A673 (cell line): ENCODE data around the gene GPLD1. TPM values are rescaled to one million over a fixed set of nuclear protein-coding genes. Genes with fewer than 3 reads are reported as not detected.

Source experiments
- BruUV-seq: library from RNA; stranded (reverse); fragments of 400-500 nt; replicated peaks from 2 replicates; lab custom pipeline; 2021; lab: Mats Ljungman, UMichigan
- CTCF ChIA-PET: fragments of 300-600 bp; sonication (Branson Sonifier 250); formaldehyde crosslinking; loops from one replicate; lab custom pipeline; 2022; ENCODE audit warnings: antibody characterized with exemption; lab: Charles Lee
- POLR2A ChIA-PET: fragments of 300-600 bp; sonication (Branson Sonifier 250); formaldehyde crosslinking; loops from one replicate; lab custom pipeline; 2022; ENCODE audit warnings: antibody characterized with exemption; ENCODE audit not compliant: low non-redundant PET; lab: Charles Lee
- DNase-seq: peaks from one replicate; pipeline ENCODE4 v3.0.0-alpha.2; 2015; ENCODE audit warnings: low spot score
- H3K27ac ChIP-seq: fragments of 200-600 bp; sonication (generic); 2 replicates; pipeline ENCODE4 v1.5.1; 2016; ENCODE audit warnings: mixed run types, low read depth, mild to moderate bottlenecking, mixed read lengths, antibody characterized with exemption, low read length; ENCODE audit not compliant: poor library complexity, severe bottlenecking
- H3K27me3 ChIP-seq: fragments of 200-600 bp; sonication (generic); replicated peaks from 2 replicates; pipeline ENCODE4 v1.6.1; 2017; ENCODE audit warnings: mixed run types, low read depth, mild to moderate bottlenecking, mixed read lengths, antibody characterized with exemption, low read length; ENCODE audit not compliant: insufficient read depth, poor library complexity
- H3K36me3 ChIP-seq: fragments of 200-600 bp; sonication (generic); 2 replicates; pipeline ENCODE4 v1.6.1; 2016; ENCODE audit warnings: mixed run types, mild to moderate bottlenecking, mixed read lengths, antibody characterized with exemption, low read length; ENCODE audit not compliant: insufficient read depth, poor library complexity, severe bottlenecking
- H3K4me1 ChIP-seq: fragments of 200-600 bp; sonication (generic); 2 replicates; pipeline ENCODE4 v1.6.1; 2017; ENCODE audit warnings: mixed run types, mild to moderate bottlenecking, mixed read lengths, antibody characterized with exemption, low read length; ENCODE audit not compliant: insufficient read depth, poor library complexity, severe bottlenecking
- H3K4me3 ChIP-seq: fragments of 200-600 bp; sonication (generic); 2 replicates; pipeline ENCODE4 v1.5.1; 2016; ENCODE audit warnings: low read depth, mixed run types, mild to moderate bottlenecking, mixed read lengths, low read length; ENCODE audit not compliant: poor library complexity, severe bottlenecking
- H3K9me3 ChIP-seq: fragments of 200-600 bp; sonication (generic); 2 replicates; pipeline ENCODE4 v1.6.1; 2016; ENCODE audit warnings: mixed run types, low read depth, mild to moderate bottlenecking, mixed read lengths, antibody characterized with exemption, low read length; ENCODE audit not compliant: poor library complexity, severe bottlenecking
- CTCF ChIP-seq: fragments of 300-800, 200-600 bp; sonication (generic); conservative IDR thresholded peaks from 2 replicates; pipeline ENCODE4 v1.5.1; 2017; ENCODE audit warnings: low read depth, mild to moderate bottlenecking, antibody characterized with exemption, low read length, moderate library complexity, mixed read lengths
- EZH2 ChIP-seq: fragments of 200-600 bp; sonication (generic); IDR thresholded peaks from 2 replicates; pipeline ENCODE4 v1.6.1; 2017; ENCODE audit warnings: borderline replicate concordance, low read depth, mild to moderate bottlenecking, mixed read lengths, antibody characterized with exemption, low read length; ENCODE audit not compliant: poor library complexity, severe bottlenecking
- intact Hi-C: fragments of 100-400 bp; cut with micrococcal nuclease; formaldehyde crosslinking; loops from one replicate; pipeline ENCODE4 v1.10.0; 2022; ENCODE audit not compliant: unreplicated experiment
- total RNA-seq: library from RNA; stranded (reverse); gene quantifications from 2 replicates; pipeline ENCODE4 v1.2.3, GENCODE V29; 2021

The GPLD1 gene
- total RNA-seq, 1 experiment from 2014 or later, result 1.1 TPM

GRCh38 chr6:24477070-24477469 lies 12.3 kb downstream of the GPLD1 start:
- CTCF ChIA-PET, result no interaction called here

GRCh38 chr6:24476631-24477030 lies 12.7 kb downstream of the GPLD1 start:
- ChIA-PET CTCF (no interaction called here), POLR2A (no interaction called here)
- TF ChIP-seq EZH2 (no peak), CTCF (no peak)
- Histone ChIP-seq H3K9me3 (no peaks in the 10 kb centered on the region), H3K4me1 (no peaks in the 10 kb centered on the region), H3K36me3 (no peaks in the 10 kb centered on the region), H3K27ac (no peak overlapping the region), H3K27me3 (no peaks in the 10 kb centered on the region), H3K4me3 (no peak overlapping the region)
- no peak for DNase-seq
- BruUV-seq, result no TSS peak
- intact Hi-C loops, result no loop called here

More at GRCh38 chr6:24477070-24477469, 12.3 kb downstream of the GPLD1 start:
- no peak for DNase-seq
- BruUV-seq, result no TSS peak
- no peaks in the 10 kb centered on the region for H3K36me3 ChIP-seq
- TF ChIP-seq EZH2, result no peak
- no peak for TF ChIP-seq CTCF
- intact Hi-C loops, result no loop called here
- H3K9me3 ChIP-seq, result no peaks in the 10 kb centered on the region
- H3K4me3 ChIP-seq, result no peak overlapping the region
- no peak overlapping the region for H3K27ac ChIP-seq
- no peaks in the 10 kb centered on the region for H3K4me1 ChIP-seq
- POLR2A ChIA-PET, result no interaction called here
- no peaks in the 10 kb centered on the region for H3K27me3 ChIP-seq

GRCh38 chr6:24472181-24472580 lies 17.2 kb downstream of the GPLD1 start:
- BruUV-seq, result no TSS peak
- H3K9me3 ChIP-seq, result no peaks in the 10 kb centered on the region
- no peaks in the 10 kb centered on the region for H3K36me3 ChIP-seq
- no peak for TF ChIP-seq EZH2
- no peak for TF ChIP-seq CTCF
- H3K4me3 ChIP-seq, result no peak overlapping the region
- H3K4me1 ChIP-seq, result no peaks in the 10 kb centered on the region
- intact Hi-C loops, result no loop called here
- ChIA-PET POLR2A (no interaction called here), CTCF (no interaction called here)
- H3K27me3 ChIP-seq, result no peaks in the 10 kb centered on the region
- DNase-seq, result no peak
- no peak overlapping the region for H3K27ac ChIP-seq
